H1 (cell line): ENCODE measurements around the gene SP7. TPM values are rescaled to one million over a fixed set of nuclear protein-coding genes. Genes with fewer than 3 reads are reported as not detected.

Experiments
- CTCF ChIA-PET: fragments of 300-600 bp; sonication (Branson Sonifier 250); formaldehyde crosslinking; loops from one replicate; lab custom pipeline; 2021; ENCODE audit not compliant: partially characterized antibody; lab: Charles Lee
- POLR2A ChIA-PET: fragments of 300-600 bp; sonication (Branson Sonifier 250); formaldehyde crosslinking; loops from one replicate; lab custom pipeline; 2021; ENCODE audit warnings: inconsistent platforms; ENCODE audit not compliant: partially characterized antibody; lab: Charles Lee
- DNase-seq, 2 experiments: peaks; one replicate each; pipeline versions ENCODE4 v3.0.0 to v3.0.0-alpha.2; 2010 to 2022; ENCODE audit warnings: low spot score in 2 of 2, low read depth in 1 of 2, mixed read lengths in 1 of 2
- FAIRE-seq: peaks from 2 replicates; lab custom pipeline; 2011; peaks lifted over from hg19 to GRCh38; lab: Jason Lieb, UNC
- H2AFZ ChIP-seq: 2 replicates; pipeline ENCODE4 v1.8.1; 2012; ENCODE audit warnings: low read length, inconsistent platforms
- H2AK5ac ChIP-seq: 2 replicates; pipeline ENCODE4 v1.6.1; 2013; ENCODE audit warnings: low read depth, low read length
- H2BK120ac ChIP-seq: replicated peaks from 2 replicates; pipeline ENCODE3; 2013; ENCODE audit warnings: low read depth, low read length, inconsistent platforms
- H2BK12ac ChIP-seq: 2 replicates; pipeline ENCODE4 v1.6.1; 2013; ENCODE audit warnings: low read depth, low read length
- H2BK15ac ChIP-seq: 2 replicates; pipeline ENCODE4 v1.6.1; 2013; ENCODE audit warnings: low read length
- H2BK20ac ChIP-seq: 2 replicates; pipeline ENCODE4 v1.6.1; 2013; ENCODE audit warnings: low read length
- H2BK5ac ChIP-seq: 2 replicates; pipeline ENCODE4 v1.6.1; 2013; ENCODE audit warnings: low read depth, low read length
- H3K14ac ChIP-seq: 2 replicates; pipeline ENCODE4 v1.6.1; 2013; ENCODE audit warnings: inconsistent platforms; ENCODE audit not compliant: insufficient read length
- H3K18ac ChIP-seq: 2 replicates; pipeline ENCODE4 v1.6.1; 2013; ENCODE audit warnings: low read length; ENCODE audit errors: extremely low read depth
- H3K23ac ChIP-seq: 2 replicates; pipeline ENCODE4 v1.6.1; 2013; ENCODE audit warnings: inconsistent platforms; ENCODE audit not compliant: insufficient read length
- H3K23me2 ChIP-seq: 2 replicates; pipeline ENCODE4 v1.6.1; 2013; ENCODE audit warnings: low read depth, low read length
- H3K27ac ChIP-seq: 2 replicates; pipeline ENCODE4 v1.6.1; 2011; ENCODE audit warnings: low read depth, low read length, inconsistent platforms
- H3K27me3 ChIP-seq, 4 experiments: replicated peaks in 1 of 4; 1 replicate in 1 of 4; 2 replicates in 3 of 4; pipeline versions ENCODE4 v1.6.1 to v1.8.1; 2011 to 2013; ENCODE audit warnings: low read length in 3 of 4, mild to moderate bottlenecking in 3 of 4, inconsistent platforms in 2 of 4, mixed read lengths in 2 of 4, moderate library complexity in 1 of 4; ENCODE audit not compliant: control insufficient read depth in 3 of 4, insufficient read depth in 3 of 4; ENCODE audit errors: extremely low read depth in 1 of 4
- H3K36me3 ChIP-seq, 4 experiments: 2 replicates each; pipeline versions ENCODE4 v1.6.1 to v1.8.1; 2011 to 2013; ENCODE audit warnings: mild to moderate bottlenecking in 4 of 4, low read length in 3 of 4, moderate library complexity in 2 of 4, control low read depth in 1 of 4, inconsistent platforms in 1 of 4; ENCODE audit not compliant: insufficient read depth in 4 of 4, control insufficient read depth in 2 of 4
- H3K4ac ChIP-seq: replicated peaks from 2 replicates; pipeline ENCODE3; 2013; ENCODE audit warnings: low read length, low read depth, mixed read lengths, inconsistent platforms; ENCODE audit not compliant: insufficient read length
- H3K4me1 ChIP-seq, 4 experiments: replicated peaks in 1 of 4; 1 replicate in 1 of 4; 2 replicates in 3 of 4; pipeline versions ENCODE4 v1.6.1 to v1.8.1; 2011 to 2013; ENCODE audit warnings: low read length in 3 of 4, inconsistent platforms in 2 of 4, mixed read lengths in 1 of 4; ENCODE audit not compliant: insufficient read depth in 4 of 4, control insufficient read depth in 3 of 4
- H3K4me2 ChIP-seq, 2 experiments: 2 replicates each; pipeline versions ENCODE4 v1.6.1 to v1.8.1; 2011 to 2013; ENCODE audit warnings: low read depth in 2 of 2, low read length in 2 of 2, control low read depth in 1 of 2, inconsistent platforms in 1 of 2, mild to moderate bottlenecking in 1 of 2; ENCODE audit not compliant: insufficient read depth in 1 of 2
- H3K4me3 ChIP-seq, 4 experiments: fragments of 200-600, 300-600 bp in 1 of 4; sonication (generic), shearing (Covaris generic), sonication (Bioruptor Twin) in 1 of 4; 2 replicates each; pipeline versions ENCODE4 v1.5.1 to v1.8.1; 2011 to 2016; ENCODE audit warnings: low read length in 4 of 4, low read depth in 3 of 4, control low read depth in 2 of 4, inconsistent platforms in 2 of 4, mild to moderate bottlenecking in 2 of 4, mixed read lengths in 1 of 4, moderate library complexity in 1 of 4; ENCODE audit not compliant: insufficient read depth in 2 of 4; ENCODE audit errors: extremely low read depth in 1 of 4
- H3K56ac ChIP-seq: replicated peaks from 2 replicates; pipeline ENCODE3; 2013; ENCODE audit warnings: low read depth, mild to moderate bottlenecking, mixed read lengths, low read length, inconsistent platforms; ENCODE audit not compliant: insufficient read length
- H3K79me1 ChIP-seq: 2 replicates; pipeline ENCODE4 v1.6.1; 2013; ENCODE audit warnings: low read depth, low read length, control low read depth
- H3K79me2 ChIP-seq, 2 experiments: 2 replicates each; pipeline versions ENCODE4 v1.6.1 to v1.8.1; 2012 to 2013; ENCODE audit warnings: low read length in 2 of 2, mild to moderate bottlenecking in 2 of 2, inconsistent platforms in 1 of 2; ENCODE audit not compliant: insufficient read depth in 2 of 2, control insufficient read depth in 1 of 2
- H3K9ac ChIP-seq, 4 experiments: replicated peaks in 1 of 4; 1 replicate in 1 of 4; 2 replicates in 3 of 4; pipeline versions ENCODE4 v1.6.1 to v1.8.1; 2011 to 2013; ENCODE audit warnings: low read depth in 3 of 4, low read length in 3 of 4, control low read depth in 2 of 4, mild to moderate bottlenecking in 2 of 4, moderate library complexity in 2 of 4, inconsistent platforms in 1 of 4; ENCODE audit errors: extremely low read depth in 1 of 4
- H3K9me3 ChIP-seq, 2 experiments: 2 replicates each; pipeline versions ENCODE4 v1.6.1 to v1.8.1; 2012 to 2013; ENCODE audit warnings: mild to moderate bottlenecking in 2 of 2, moderate library complexity in 2 of 2, control low read depth in 1 of 2, inconsistent platforms in 1 of 2, low read depth in 1 of 2, low read length in 1 of 2, mixed read lengths in 1 of 2; ENCODE audit not compliant: insufficient read depth in 2 of 2
- H4K20me1 ChIP-seq, 2 experiments: replicated peaks in 1 of 2; 2 replicates each; pipeline versions ENCODE3 to v1.8.1; 2011 to 2013; ENCODE audit warnings: inconsistent platforms in 2 of 2, low read length in 2 of 2, mild to moderate bottlenecking in 1 of 2; ENCODE audit not compliant: insufficient read depth in 2 of 2, control insufficient read depth in 1 of 2
- H4K5ac ChIP-seq: 2 replicates; pipeline ENCODE4 v1.6.1; 2013; ENCODE audit warnings: low read length, low read depth, mixed read lengths, inconsistent platforms; ENCODE audit not compliant: insufficient read length
- H4K8ac ChIP-seq: 2 replicates; pipeline ENCODE4 v1.8.0; 2013; ENCODE audit warnings: mild to moderate bottlenecking, moderate library complexity, low read length, inconsistent platforms; ENCODE audit not compliant: insufficient read depth; ENCODE audit errors: extremely low read depth
- H4K91ac ChIP-seq: replicated peaks from 2 replicates; pipeline ENCODE3; 2013; ENCODE audit warnings: low read length, mixed read lengths, inconsistent platforms; ENCODE audit not compliant: insufficient read length
- HDAC2 ChIP-seq, 2 experiments: fragments of 300-600 bp in 1 of 2; sonication (generic) in 1 of 2; IDR thresholded peaks; 2 replicates each; pipeline ENCODE4 v1.6.1; 2011 to 2012; ENCODE audit warnings: low read depth in 2 of 2, low read length in 2 of 2, mild to moderate bottlenecking in 2 of 2, moderate library complexity in 2 of 2, borderline replicate concordance in 1 of 2, inconsistent platforms in 1 of 2
- KDM1A ChIP-seq: fragments of 200-600, 300-600 bp; sonication (generic); IDR thresholded peaks from 2 replicates; pipeline ENCODE4 v1.7.1; 2016; ENCODE audit warnings: mild to moderate bottlenecking, low read length, borderline replicate concordance
- WGBS, 2 experiments: shearing (Covaris generic) in 1 of 2; methylation state at CpG; one replicate each; pipeline versions ENCODE4 v1.1.6 to v1.1.7; 2013 to 2015; ENCODE audit warnings: low lambda C conversion rate in 2 of 2, mixed read lengths in 2 of 2, inconsistent platforms in 1 of 2, low coverage in 1 of 2, missing lambda C conversion rate in 1 of 2; ENCODE audit not compliant: insufficient replicate concordance in 2 of 2, insufficient coverage in 1 of 2, insufficient read length in 1 of 2; ENCODE audit errors: extremely low coverage in 1 of 2, missing lambda C conversion rate in 1 of 2; 5-methylcytosine and 5-hydroxymethylcytosine counted together
- polyA plus RNA-seq, 7 experiments: library from polyadenylated mRNA; depleted of rRNA in 3 of 7; stranded (reverse) in 5 of 7; unstranded in 2 of 7; fragments of >200 nt in 5 of 7; fragments of 200-250 nt in 2 of 7; gene quantifications; 1 replicate in 5 of 7; 2 replicates in 1 of 7; 4 replicates in 1 of 7; pipeline versions ENCODE4 v1.2.1 to v1.2.3, GENCODE V29; 2011 to 2013; ENCODE audit warnings: missing spikeins in 2 of 7, mixed read lengths in 2 of 7
- total RNA-seq: library from RNA; stranded (reverse); fragmentation: NEBNext Ultra II Directional; extraction: Animal tissue kit (Norgen Biotek cat#: 25700); gene quantifications from 2 replicates; pipeline ENCODE4 v1.2.1, GENCODE V29; 2021

SP7 gene
- total and polyA plus RNA-seq, 2 of the 8 experiments (the other 6 are each of a cell fraction or from before 2014, with no cell fraction given), result 0.12 to 0.13 TPM

- peak; percentile 28; the same call in 1 of the 2 replicates for TF ChIP-seq KDM1A
- no peak for TF ChIP-seq HDAC2 (IDR thresholded peaks at IDR 0.05; ENCODE audit: borderline replicate concordance in 1 of 2, low read depth in 2 of 2, low read length in 2 of 2)
- peaks cover 8 to 14% (median 9%) of the 10 kb centered on the region in 4 experiments; a peak in 6 of 7 replicates for H3K4me1 ChIP-seq
- no peak overlapping the region for H4K5ac ChIP-seq
- H4K8ac ChIP-seq, result no peak overlapping the region
- no peak overlapping the region for H3K23ac ChIP-seq
- no peaks in the 10 kb centered on the region for H3K9me3 ChIP-seq
- ChIA-PET POLR2A (no interaction called here), CTCF (interaction anchor here (1.2 to 2.1 kb wide), 2 partner anchors 31 to 44 kb away, joined by 4 to 7 read pairs; no protein-coding TSS in a partner anchor)
- no peak overlapping the region for H2AFZ ChIP-seq
- H2AK5ac ChIP-seq, result no peak overlapping the region
- H3K27ac ChIP-seq, result no peak overlapping the region
- 86% methylated on average over 2 of the region's 2 CpGs; no CpG with 5 or more reads in 1 of the 2 experiments for WGBS, 2 experiments
- H2BK5ac ChIP-seq, result no peak overlapping the region
- H3K4me3 ChIP-seq, result no peak overlapping the region
- no peak overlapping the region for H2BK120ac ChIP-seq
- H2BK15ac ChIP-seq, result no peak overlapping the region
- peaks cover 0 to 7% of the 10 kb centered on the region in 2 experiments; a peak in 1 of 4 replicates for H3K79me2 ChIP-seq
- no peak overlapping the region for H3K56ac ChIP-seq
- peaks cover 0 to 3% (median 0%) of the 10 kb centered on the region in 4 experiments; a peak in 2 of 8 replicates for H3K36me3 ChIP-seq
- DNase-seq, result no peak
- H3K9ac ChIP-seq, result no peak overlapping the region
- no peak overlapping the region for H2BK20ac ChIP-seq
- H3K23me2 ChIP-seq, result peaks cover 7% of the 10 kb centered on the region; the same call in 1 of the 2 replicates
- H3K14ac ChIP-seq, result no peak overlapping the region
- H4K91ac ChIP-seq, result no peak overlapping the region
- no peak overlapping the region for H2BK12ac ChIP-seq
- no peaks in the 10 kb centered on the region for H3K79me1 ChIP-seq
- H4K20me1 ChIP-seq, result no peaks in the 10 kb centered on the region
- no peak overlapping the region for H3K4ac ChIP-seq
- no peak for FAIRE-seq
- H3K18ac ChIP-seq, result no peak overlapping the region
- no peaks in the 10 kb centered on the region for H3K27me3 ChIP-seq
- no peak overlapping the region for H3K4me2 ChIP-seq
These were observed 40.6 kb upstream of the SP7 start for GRCh38 chr12:53376747-53377146.
